NB4 (cell line): ENCODE data around the gene CARD18.

ENCODE experiments used
- TF ChIP-seq, protein P1 (sequence below): IDR thresholded peaks from one replicate; pipeline ENCODE4 v1.5.1; 2012; ENCODE audit warnings: low read depth, low read length
- TF ChIP-seq, protein P2 (sequence below): IDR thresholded peaks from 2 replicates; pipeline ENCODE4 v1.6.1; 2011; ENCODE audit warnings: low read depth, low read length

DNA sequence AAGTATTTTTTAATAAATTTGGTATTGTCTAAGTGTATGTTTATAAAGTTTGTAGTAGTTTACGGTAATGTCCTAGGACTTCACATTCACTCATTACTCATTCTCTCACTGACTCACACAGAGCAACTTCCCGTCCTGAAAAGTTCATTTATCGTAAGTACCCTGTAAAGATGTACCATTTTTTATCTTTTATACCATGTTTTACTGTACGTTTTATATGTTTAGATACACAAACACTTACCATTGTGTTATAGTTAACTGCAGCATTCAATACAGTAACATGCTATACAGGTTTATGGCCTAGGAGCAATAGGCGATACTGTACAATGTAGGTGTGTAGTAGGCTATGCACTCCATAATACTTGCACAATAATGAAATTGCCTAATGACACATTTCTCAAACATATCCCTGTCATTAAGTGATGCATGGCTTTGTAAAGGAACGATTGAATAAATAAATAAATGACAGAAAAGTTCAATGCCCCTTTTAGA lies 12.5 kb upstream of the CARD18 start:
- TF ChIP-seq, protein P1, sequence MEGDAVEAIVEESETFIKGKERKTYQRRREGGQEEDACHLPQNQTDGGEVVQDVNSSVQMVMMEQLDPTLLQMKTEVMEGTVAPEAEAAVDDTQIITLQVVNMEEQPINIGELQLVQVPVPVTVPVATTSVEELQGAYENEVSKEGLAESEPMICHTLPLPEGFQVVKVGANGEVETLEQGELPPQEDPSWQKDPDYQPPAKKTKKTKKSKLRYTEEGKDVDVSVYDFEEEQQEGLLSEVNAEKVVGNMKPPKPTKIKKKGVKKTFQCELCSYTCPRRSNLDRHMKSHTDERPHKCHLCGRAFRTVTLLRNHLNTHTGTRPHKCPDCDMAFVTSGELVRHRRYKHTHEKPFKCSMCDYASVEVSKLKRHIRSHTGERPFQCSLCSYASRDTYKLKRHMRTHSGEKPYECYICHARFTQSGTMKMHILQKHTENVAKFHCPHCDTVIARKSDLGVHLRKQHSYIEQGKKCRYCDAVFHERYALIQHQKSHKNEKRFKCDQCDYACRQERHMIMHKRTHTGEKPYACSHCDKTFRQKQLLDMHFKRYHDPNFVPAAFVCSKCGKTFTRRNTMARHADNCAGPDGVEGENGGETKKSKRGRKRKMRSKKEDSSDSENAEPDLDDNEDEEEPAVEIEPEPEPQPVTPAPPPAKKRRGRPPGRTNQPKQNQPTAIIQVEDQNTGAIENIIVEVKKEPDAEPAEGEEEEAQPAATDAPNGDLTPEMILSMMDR: no peak
- TF ChIP-seq, protein P2, sequence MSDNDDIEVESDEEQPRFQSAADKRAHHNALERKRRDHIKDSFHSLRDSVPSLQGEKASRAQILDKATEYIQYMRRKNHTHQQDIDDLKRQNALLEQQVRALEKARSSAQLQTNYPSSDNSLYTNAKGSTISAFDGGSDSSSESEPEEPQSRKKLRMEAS: no peak
